ENCODE data around the gene COL4A2. TPM values are rescaled to one million over a fixed set of nuclear protein-coding genes. Genes with fewer than 3 reads are reported as not detected.

Gene COL4A2
- polyA plus RNA-seq, 2 of the 4 experiments (the other 2 are of a cell fraction): 46.9 to 119 TPM

DNA sequence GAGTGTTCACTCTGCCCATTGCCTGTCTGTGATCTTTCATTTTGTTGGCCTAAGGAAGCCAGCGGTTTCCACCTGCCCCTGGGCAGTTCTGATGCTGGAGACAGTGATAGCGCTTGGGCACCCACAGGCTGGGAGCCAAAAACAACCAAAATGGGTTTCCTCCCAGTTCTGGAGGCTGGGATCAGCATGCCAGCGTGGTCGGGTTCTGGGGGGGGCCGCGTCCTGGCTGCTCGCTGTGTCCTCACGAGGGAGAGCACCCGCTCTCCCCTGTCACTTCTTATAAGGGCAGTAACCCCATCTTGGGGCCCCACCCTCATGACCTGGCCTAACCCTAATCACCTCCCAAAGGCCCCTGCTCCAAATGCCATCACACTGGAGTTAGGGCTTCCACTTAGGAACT lies 186.5 kb downstream of the COL4A2 start:
- H3K4me1 ChIP-seq: no peaks in the 10 kb centered on the region
- no peak for DNase-seq (ENCODE audit: low read depth in 1 of 2, low spot score in 1 of 2)
- H3K4me3 ChIP-seq: no peak overlapping the region
- CTCF ChIA-PET: interaction anchor here (0.6 kb wide), 1 partner anchor 297 kb away, joined by 3 read pairs; no protein-coding TSS in a partner anchor
- H3K9me3 ChIP-seq: no peaks in the 10 kb centered on the region
- no peak overlapping the region for H3K27ac ChIP-seq
- FAIRE-seq: no peak
- POLR2A ChIA-PET: no interaction called here
- TF ChIP-seq RNF2 (IDR thresholded peaks at IDR 0.05; ENCODE audit: borderline replicate concordance, low read depth): no peak
- WGBS (ENCODE audit: missing lambda C conversion rate): 83% methylated on average over 1 of the region's 9 CpGs
- ATAC-seq: no peak
- no peak overlapping the region for H3K4me2 ChIP-seq

DNA sequence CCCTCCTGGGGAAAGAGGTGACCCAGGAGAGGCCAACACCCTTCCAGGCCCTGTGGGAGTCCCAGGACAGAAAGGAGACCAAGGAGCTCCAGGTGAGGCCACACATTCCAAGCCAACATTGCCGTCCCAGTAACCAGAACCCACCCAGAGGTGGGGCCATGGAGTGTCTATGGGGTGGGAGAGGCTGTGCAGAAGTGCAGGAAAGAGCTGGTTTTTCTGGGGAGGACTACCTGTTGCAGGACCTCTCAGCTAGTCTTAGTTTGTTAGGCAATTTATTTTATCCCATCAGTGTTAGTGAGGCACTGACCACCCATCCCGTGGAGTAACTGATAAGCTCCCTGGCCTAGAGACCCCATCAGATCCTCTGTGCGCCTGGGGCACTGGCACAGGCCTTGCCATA lies 188.3 kb downstream of the COL4A2 start:
- Histone ChIP-seq H3K4me2 (no peak overlapping the region), H3K4me3 (no peak overlapping the region), H3K4me1 (no peaks in the 10 kb centered on the region), H3K9me3 (no peaks in the 10 kb centered on the region), H3K27ac (no peak overlapping the region)
- no peak for ATAC-seq
- 94% methylated on average over 3 of the region's 3 CpGs for WGBS (ENCODE audit: missing lambda C conversion rate)
- ChIA-PET CTCF (interaction anchor here (1.0 to 2.7 kb wide), 3 partner anchors 11 to 40 kb away, joined by 4 to 9 read pairs (median 4); no protein-coding TSS in a partner anchor), POLR2A (no interaction called here)
- TF ChIP-seq, protein P1, sequence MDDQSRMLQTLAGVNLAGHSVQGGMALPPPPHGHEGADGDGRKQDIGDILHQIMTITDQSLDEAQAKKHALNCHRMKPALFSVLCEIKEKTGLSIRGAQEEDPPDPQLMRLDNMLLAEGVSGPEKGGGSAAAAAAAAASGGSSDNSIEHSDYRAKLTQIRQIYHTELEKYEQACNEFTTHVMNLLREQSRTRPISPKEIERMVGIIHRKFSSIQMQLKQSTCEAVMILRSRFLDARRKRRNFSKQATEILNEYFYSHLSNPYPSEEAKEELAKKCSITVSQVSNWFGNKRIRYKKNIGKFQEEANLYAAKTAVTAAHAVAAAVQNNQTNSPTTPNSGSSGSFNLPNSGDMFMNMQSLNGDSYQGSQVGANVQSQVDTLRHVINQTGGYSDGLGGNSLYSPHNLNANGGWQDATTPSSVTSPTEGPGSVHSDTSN (IDR thresholded peaks at IDR 0.05): no peak
- no peak for TF ChIP-seq EP300 (IDR thresholded peaks at IDR 0.05)
- DNase-seq (ENCODE audit: low read depth in 1 of 2, low spot score in 1 of 2): no peak
- no peak for FAIRE-seq

DNA sequence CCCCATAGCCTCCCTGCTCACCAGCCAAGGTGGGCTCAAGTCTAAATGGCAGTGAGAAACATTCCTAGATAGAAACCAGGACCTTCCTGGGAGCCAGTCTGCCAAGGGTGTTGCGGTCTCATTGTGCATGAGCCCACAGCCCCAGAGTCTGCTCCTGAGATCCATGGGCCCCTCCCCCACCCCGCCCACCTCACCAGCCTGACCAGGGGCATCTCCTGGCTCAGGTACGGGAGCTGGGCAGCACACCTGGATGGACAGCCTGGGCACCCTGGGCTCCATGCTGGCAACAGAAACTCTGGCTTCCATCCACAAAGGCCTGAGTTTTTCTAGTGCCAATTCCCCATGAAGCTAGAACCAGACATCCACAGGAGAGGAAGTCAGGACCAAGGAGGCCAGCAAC lies 188.8 kb downstream of the COL4A2 start:
- ChIA-PET POLR2A (no interaction called here), CTCF (interaction anchor here (1.8 to 2.7 kb wide), 2 partner anchors 12 to 40 kb away, joined by 4 to 9 read pairs; no protein-coding TSS in a partner anchor)
- no peak for FAIRE-seq
- Histone ChIP-seq H3K4me3 (no peak overlapping the region), H3K4me2 (no peak overlapping the region), H3K9me3 (no peaks in the 10 kb centered on the region), H3K4me1 (no peaks in the 10 kb centered on the region), H3K27ac (no peak overlapping the region)
- no peak for ATAC-seq
- no peak for DNase-seq (ENCODE audit: low read depth in 1 of 2, low spot score in 1 of 2)
- 100% methylated on average over 1 of the region's 3 CpGs for WGBS (ENCODE audit: missing lambda C conversion rate)
- TF ChIP-seq TFCP2L1 (CRISPR knock-in tag; IDR thresholded peaks at IDR 0.05) (no peak), RNF2 (IDR thresholded peaks at IDR 0.05; ENCODE audit: borderline replicate concordance, low read depth) (no peak), POLR2A (IDR thresholded peaks at IDR 0.05; ENCODE audit: low read length) (no peak), MAX (IDR thresholded peaks at IDR 0.05) (no peak)

- TF ChIP-seq BCL3 (IDR thresholded peaks at IDR 0.05) (no peak), CEBPB (IDR thresholded peaks at IDR 0.05) (no peak), NFE2L2 (conservative IDR thresholded peaks at IDR 0.05; ENCODE audit: low read length) (no peak), ZC3H11A (IDR thresholded peaks at IDR 0.05) (no peak), ESRRA (IDR thresholded peaks at IDR 0.05; ENCODE audit: borderline replicate concordance, low read length) (no peak), MAZ (IDR thresholded peaks at IDR 0.05; ENCODE audit: borderline replicate concordance, low read depth, low read length) (no peak)
- ATAC-seq (no peak), DNase-seq (ENCODE audit: low read depth in 1 of 2, low spot score in 1 of 2) (no peak), FAIRE-seq (no peak)
- Histone ChIP-seq H3K9me3 (no peaks in the 10 kb centered on the region), H3K27ac (no peak overlapping the region), H3K4me1 (no peaks in the 10 kb centered on the region), H3K4me2 (no peak overlapping the region), H3K4me3 (no peak overlapping the region)
- ChIA-PET CTCF (interaction anchor here (1.8 to 2.7 kb wide), 2 partner anchors 12 to 41 kb away, joined by 4 to 9 read pairs; no protein-coding TSS in a partner anchor), POLR2A (no interaction called here)
- no CpG with 5 or more reads among the region's 3 CpGs for WGBS (ENCODE audit: missing lambda C conversion rate)
These were observed 189.2 kb downstream of the COL4A2 start for GRCh38 chr13:110496281-110496680.

DNA sequence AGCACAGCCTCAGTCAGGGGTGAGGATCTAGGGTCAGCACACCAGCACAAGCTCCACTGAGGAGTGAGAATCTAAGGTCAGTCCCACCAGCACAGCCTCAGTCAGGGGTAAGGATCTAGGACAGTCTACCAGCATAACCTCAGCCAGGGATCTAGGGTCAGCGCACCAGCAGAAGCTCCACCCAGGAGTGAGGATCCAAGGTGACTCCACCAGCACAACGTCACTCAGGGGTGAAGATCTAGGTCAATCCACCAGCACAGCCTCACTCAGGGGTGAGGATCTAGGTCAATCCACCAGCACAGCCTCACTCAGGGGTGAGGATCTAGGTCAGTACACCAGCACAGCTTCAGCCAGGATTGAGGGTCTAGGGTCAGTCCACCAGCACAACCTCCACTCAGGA lies 189.9 kb downstream of the COL4A2 start:
- FAIRE-seq (no peak), DNase-seq (ENCODE audit: low read depth in 1 of 2, low spot score in 1 of 2) (no peak), ATAC-seq (no peak)
- CTCF ChIA-PET: interaction anchor here (2.7 kb wide), 1 partner anchor 41 kb away, joined by 9 read pairs; no protein-coding TSS in a partner anchor
- Histone ChIP-seq H3K4me3 (no peak overlapping the region), H3K27ac (no peak overlapping the region), H3K4me2 (no peak overlapping the region), H3K4me1 (no peaks in the 10 kb centered on the region), H3K9me3 (no peaks in the 10 kb centered on the region)
- POLR2A ChIA-PET: no interaction called here
- 80% methylated on average over 1 of the region's 2 CpGs for WGBS (ENCODE audit: missing lambda C conversion rate)
- TF ChIP-seq POLR2A (IDR thresholded peaks at IDR 0.05; ENCODE audit: low read length) (no peak), NFE2L2 (conservative IDR thresholded peaks at IDR 0.05; ENCODE audit: low read length) (no peak), CBX2 (IDR thresholded peaks at IDR 0.05; ENCODE audit: borderline replicate concordance, low read depth) (no peak), FOSB (CRISPR knock-in tag; IDR thresholded peaks at IDR 0.05) (no peak), TFCP2L1 (CRISPR knock-in tag; IDR thresholded peaks at IDR 0.05) (no peak), FOSL2 (IDR thresholded peaks at IDR 0.05) (no peak), FOSL2 (CRISPR knock-in tag; IDR thresholded peaks at IDR 0.05) (no peak), ATOH8 (CRISPR knock-in tag; IDR thresholded peaks at IDR 0.05; ENCODE audit: low read depth) (no peak), EHF (CRISPR knock-in tag; IDR thresholded peaks at IDR 0.05) (no peak), KDM5A (IDR thresholded peaks at IDR 0.05) (no peak), EP300 (IDR thresholded peaks at IDR 0.05) (no peak), SREBF2 (IDR thresholded peaks at IDR 0.05) (no peak), BHLHE40 (IDR thresholded peaks at IDR 0.05; ENCODE audit: low read depth, low read length) (no peak), CHD2 (IDR thresholded peaks at IDR 0.05; ENCODE audit: low read length, partially characterized antibody) (no peak), ZC3H11A (IDR thresholded peaks at IDR 0.05) (no peak), CTCF (IDR thresholded peaks at IDR 0.05) (no peak)
